GM12891 (cell line): ENCODE results near the gene OPN1SW.

Source experiments
- POLR2A ChIP-seq: IDR thresholded peaks from 2 replicates; pipeline ENCODE4 v1.6.1; 2011; ENCODE audit warnings: low read depth, low read length, control low read depth
- POLR2AphosphoS5 ChIP-seq: IDR thresholded peaks from 2 replicates; pipeline ENCODE4 v1.6.1; 2011; ENCODE audit warnings: low read depth, low read length, control low read depth
- TAF1 ChIP-seq: IDR thresholded peaks from 2 replicates; pipeline ENCODE4 v1.6.1; 2011; ENCODE audit warnings: low read depth, low read length, control low read depth

DNA sequence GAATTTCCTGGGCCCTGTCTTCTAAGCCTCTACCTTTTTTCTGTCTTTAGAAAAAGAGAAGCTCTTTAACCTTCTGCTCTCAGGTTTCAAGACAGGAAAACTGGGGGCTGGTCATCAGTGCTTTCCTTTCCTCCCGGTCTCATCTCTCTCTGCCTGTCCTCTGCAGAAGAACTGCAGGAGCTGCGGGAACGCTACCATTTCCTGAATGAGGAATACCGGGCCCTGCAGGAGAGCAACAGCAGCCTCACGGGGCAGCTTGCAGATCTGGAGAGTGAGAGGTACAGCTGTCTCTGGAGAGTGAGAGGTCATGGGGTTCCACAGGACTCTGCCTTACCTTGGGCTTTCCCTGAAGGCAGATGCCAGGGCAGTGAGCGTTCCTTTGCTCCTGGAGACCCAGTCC, 28.9 kb upstream of the OPN1SW start:
- TF ChIP-seq POLR2AphosphoS5, result no peak
- no peak for TF ChIP-seq TAF1
- no peak for TF ChIP-seq POLR2A
